ENCODE results near the gene LIPC. TPM values are rescaled to one million over a fixed set of nuclear protein-coding genes. Genes with fewer than 3 reads are reported as not detected.

Gene LIPC
- total and polyA plus RNA-seq, 2 of the 4 experiments (the other 2 are of a cell fraction), result 0.07 TPM; not detected in 1

DNA sequence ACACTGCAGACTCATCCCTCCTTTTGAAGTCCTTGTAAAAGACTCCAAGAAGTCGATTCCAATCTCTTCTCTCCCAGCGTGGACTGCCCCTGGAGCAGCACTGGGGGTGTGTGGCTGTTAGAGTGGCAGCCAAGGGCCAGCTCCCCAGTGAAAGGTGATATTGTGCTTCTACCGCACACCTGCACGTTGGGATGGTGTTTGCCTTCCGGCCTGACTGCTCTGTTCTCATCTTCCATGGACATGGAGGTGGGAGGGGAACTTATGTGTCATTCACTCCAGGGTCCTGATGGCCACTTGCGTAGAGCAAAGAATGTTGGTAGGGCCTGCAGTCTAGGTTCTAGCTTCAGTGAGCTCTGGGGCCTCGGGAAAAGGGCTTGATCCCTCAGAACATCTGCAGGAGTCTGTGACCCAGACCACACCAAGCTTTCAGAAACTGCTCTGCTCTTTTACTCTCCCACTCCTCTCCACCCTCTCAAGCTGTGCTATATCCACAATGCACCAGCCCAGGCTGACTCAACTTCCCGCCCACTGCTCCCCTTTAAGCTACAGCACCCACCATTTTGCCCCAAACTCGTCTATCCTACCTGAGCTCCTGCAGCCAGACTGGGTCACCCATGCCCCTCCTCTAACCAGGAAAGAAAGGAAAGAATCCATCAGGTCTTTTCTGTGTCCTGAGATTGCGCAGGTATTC lies 31.3 kb downstream of the LIPC start:
- H4K91ac ChIP-seq (ENCODE audit: insufficient read depth, low read depth, low read length), result peak overlapping the region; percentile 43
- H4K20me1 ChIP-seq (ENCODE audit: insufficient read depth, low read length), result no peaks in the 10 kb centered on the region
- peak overlapping the region; percentile 44 for H2AK9ac ChIP-seq (replicated peaks; ENCODE audit: low read depth, low read length, poor library complexity)
- TF ChIP-seq RFX5 (IDR thresholded peaks at IDR 0.05; ENCODE audit: low read depth, low read length) (no peak), CHD1 (IDR thresholded peaks at IDR 0.05; ENCODE audit: low read depth, low read length) (no peak), MAZ (IDR thresholded peaks at IDR 0.05; ENCODE audit: borderline replicate concordance, low read depth, low read length) (no peak), SMC3 (IDR thresholded peaks at IDR 0.05; ENCODE audit: low read depth, low read length) (no peak), CEBPB (IDR thresholded peaks at IDR 0.05; ENCODE audit: low read depth, low read length) (no peak), MXI1 (IDR thresholded peaks at IDR 0.05; ENCODE audit: borderline replicate concordance, low read depth, low read length) (no peak), MAFK (IDR thresholded peaks at IDR 0.05; ENCODE audit: low read depth, low read length) (no peak), NFE2L2 (IDR thresholded peaks at IDR 0.05; ENCODE audit: low read depth, low read length) (no peak), POLR2A (IDR thresholded peaks at IDR 0.05; ENCODE audit: low read depth, low read length) (no peak)
- TF ChIP-seq, protein P1, sequence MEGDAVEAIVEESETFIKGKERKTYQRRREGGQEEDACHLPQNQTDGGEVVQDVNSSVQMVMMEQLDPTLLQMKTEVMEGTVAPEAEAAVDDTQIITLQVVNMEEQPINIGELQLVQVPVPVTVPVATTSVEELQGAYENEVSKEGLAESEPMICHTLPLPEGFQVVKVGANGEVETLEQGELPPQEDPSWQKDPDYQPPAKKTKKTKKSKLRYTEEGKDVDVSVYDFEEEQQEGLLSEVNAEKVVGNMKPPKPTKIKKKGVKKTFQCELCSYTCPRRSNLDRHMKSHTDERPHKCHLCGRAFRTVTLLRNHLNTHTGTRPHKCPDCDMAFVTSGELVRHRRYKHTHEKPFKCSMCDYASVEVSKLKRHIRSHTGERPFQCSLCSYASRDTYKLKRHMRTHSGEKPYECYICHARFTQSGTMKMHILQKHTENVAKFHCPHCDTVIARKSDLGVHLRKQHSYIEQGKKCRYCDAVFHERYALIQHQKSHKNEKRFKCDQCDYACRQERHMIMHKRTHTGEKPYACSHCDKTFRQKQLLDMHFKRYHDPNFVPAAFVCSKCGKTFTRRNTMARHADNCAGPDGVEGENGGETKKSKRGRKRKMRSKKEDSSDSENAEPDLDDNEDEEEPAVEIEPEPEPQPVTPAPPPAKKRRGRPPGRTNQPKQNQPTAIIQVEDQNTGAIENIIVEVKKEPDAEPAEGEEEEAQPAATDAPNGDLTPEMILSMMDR (conservative IDR thresholded peaks at IDR 0.05; ENCODE audit: low read depth, low read length), result no peak
- TF ChIP-seq, protein P2, sequence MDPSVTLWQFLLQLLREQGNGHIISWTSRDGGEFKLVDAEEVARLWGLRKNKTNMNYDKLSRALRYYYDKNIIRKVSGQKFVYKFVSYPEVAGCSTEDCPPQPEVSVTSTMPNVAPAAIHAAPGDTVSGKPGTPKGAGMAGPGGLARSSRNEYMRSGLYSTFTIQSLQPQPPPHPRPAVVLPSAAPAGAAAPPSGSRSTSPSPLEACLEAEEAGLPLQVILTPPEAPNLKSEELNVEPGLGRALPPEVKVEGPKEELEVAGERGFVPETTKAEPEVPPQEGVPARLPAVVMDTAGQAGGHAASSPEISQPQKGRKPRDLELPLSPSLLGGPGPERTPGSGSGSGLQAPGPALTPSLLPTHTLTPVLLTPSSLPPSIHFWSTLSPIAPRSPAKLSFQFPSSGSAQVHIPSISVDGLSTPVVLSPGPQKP (IDR thresholded peaks at IDR 0.05; ENCODE audit: borderline replicate concordance, low read depth, low read length), result no peak
- TF ChIP-seq, protein P3, sequence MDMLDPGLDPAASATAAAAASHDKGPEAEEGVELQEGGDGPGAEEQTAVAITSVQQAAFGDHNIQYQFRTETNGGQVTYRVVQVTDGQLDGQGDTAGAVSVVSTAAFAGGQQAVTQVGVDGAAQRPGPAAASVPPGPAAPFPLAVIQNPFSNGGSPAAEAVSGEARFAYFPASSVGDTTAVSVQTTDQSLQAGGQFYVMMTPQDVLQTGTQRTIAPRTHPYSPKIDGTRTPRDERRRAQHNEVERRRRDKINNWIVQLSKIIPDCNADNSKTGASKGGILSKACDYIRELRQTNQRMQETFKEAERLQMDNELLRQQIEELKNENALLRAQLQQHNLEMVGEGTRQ (IDR thresholded peaks at IDR 0.05; ENCODE audit: low read depth, low read length), result no peak
- H2AK5ac ChIP-seq (ENCODE audit: low read depth, low read length), result peak overlapping the region; percentile 93
- peaks cover 10% of the 10 kb centered on the region for H3K4me1 ChIP-seq (ENCODE audit: control insufficient read depth, insufficient read depth, low read length)
- H3K56ac ChIP-seq (ENCODE audit: extremely low read depth, insufficient read depth, low read length), result no peak overlapping the region
- H3K4me2 ChIP-seq (ENCODE audit: low read depth, low read length), result no peak overlapping the region
- no TSS peak for BruUV-seq (replicated peaks)
- H3K9me1 ChIP-seq (ENCODE audit: insufficient read depth, low read length), result peaks cover 14% of the 10 kb centered on the region
- in situ Hi-C loops (cut with MboI; ENCODE audit: low sequenced_read_pairs), result no loop called here
- DNase-seq (no peak), ATAC-seq (ENCODE audit: low read depth) (no peak)
- ChIA-PET POLR2A (ENCODE audit: unreplicated experiment) (no interaction called here), CTCF (interaction anchor here (0.6 kb wide), 1 partner anchor 345 kb away, joined by 3 read pairs; no protein-coding TSS in a partner anchor)
- WGBS, 2 experiments (ENCODE audit: extremely low coverage in 2 of 2, insufficient read length in 1 of 2), result 89% methylated on average over 3 of the region's 10 CpGs; no CpG with 5 or more reads in 1 of the 2 experiments
- no peak overlapping the region for H4K5ac ChIP-seq (ENCODE audit: low read depth, low read length)
- H3K4ac ChIP-seq (ENCODE audit: low read depth, low read length), result peak overlapping the region; percentile 65
- H3K36me3 ChIP-seq (ENCODE audit: control insufficient read depth, insufficient read depth, low read length), result no peaks in the 10 kb centered on the region
- H3K27me3 ChIP-seq (ENCODE audit: control insufficient read depth, insufficient read depth, low read length), result no peaks in the 10 kb centered on the region
- peak overlapping the region; percentile 27 for H2AFZ ChIP-seq (replicated peaks; ENCODE audit: low read length, poor library complexity)
- peak overlapping the region; percentile 36; the same call in 1 of the 2 replicates for H2BK20ac ChIP-seq (ENCODE audit: low read depth, low read length)
- H3K9ac ChIP-seq (ENCODE audit: low read depth, low read length), result no peak overlapping the region
- dilution Hi-C loops (cut with HindIII; ENCODE audit: low sequenced_read_pairs, unreplicated experiment), result no loop called here
- H3K14ac ChIP-seq (replicated peaks; ENCODE audit: low read depth, low read length), result peak overlapping the region; percentile 59; the same call in 1 of the 2 replicates
- no peak overlapping the region for H3K4me3 ChIP-seq (ENCODE audit: insufficient read depth, low read depth, low read length)
- no peak overlapping the region for H2BK5ac ChIP-seq (ENCODE audit: low read depth, low read length, poor library complexity, severe bottlenecking)
- peak overlapping the region; percentile 73 for H2BK120ac ChIP-seq (ENCODE audit: low read depth, low read length)
- intact Hi-C loops (cut with micrococcal nuclease), result no loop called here
- H3K27ac ChIP-seq (ENCODE audit: insufficient read depth, low read length), result no peak overlapping the region
- no peaks in the 10 kb centered on the region for H3K79me1 ChIP-seq (ENCODE audit: low read depth in 1 of 2, low read length in 2 of 2)
- H3K18ac ChIP-seq (ENCODE audit: low read depth, low read length), result no peak overlapping the region
- no peak overlapping the region for H4K8ac ChIP-seq (ENCODE audit: low read depth in 2 of 2, low read length in 2 of 2)
- H3K23ac ChIP-seq (ENCODE audit: low read depth, low read length), result no peak overlapping the region
- H3K9me3 ChIP-seq (ENCODE audit: control insufficient read depth, insufficient read depth, low read length), result peaks cover 2% of the 10 kb centered on the region; the same call in 1 of the 2 replicates
- peak overlapping the region; percentile 87; the same call in 2 of the 3 replicates for H2BK15ac ChIP-seq (ENCODE audit: low read depth, low read length)

Measured in IMR-90 (cell line).